Iris pigment epithelial cell (primary cell): Measurements from ENCODE around the gene RANBP1.

Experiments
- DNase-seq: peaks from one replicate; pipeline ENCODE4 v3.0.0-alpha.2; 2011; ENCODE audit warnings: low read depth

RANBP1 gene

GRCh38 chr22:20174785-20175596 lies 59.1 kb downstream of the RANBP1 start:
- peak; percentile 23 for DNase-seq

GRCh38 chr22:20175597-20175900 lies 59.6 kb downstream of the RANBP1 start:
- DNase-seq = no peak

- no peak for DNase-seq
Measured at GRCh38 chr22:20176421-20177085, 60.6 kb downstream of the RANBP1 start.
